GM12801 (cell line): Measurements from ENCODE around the gene MYO5B.

ENCODE experiments used
- CTCF ChIP-seq: IDR thresholded peaks from one replicate; pipeline ENCODE4 v1.5.1; 2011; ENCODE audit warnings: control low read depth; ENCODE audit not compliant: insufficient read length; ENCODE audit errors: extremely low read depth

MYO5B gene

GRCh38 chr18:49988733-49989132 lies 206.2 kb downstream of the MYO5B start:
- no peak for TF ChIP-seq CTCF

GRCh38 chr18:49988101-49988500 lies 206.8 kb downstream of the MYO5B start:
- no peak for TF ChIP-seq CTCF

DNA sequence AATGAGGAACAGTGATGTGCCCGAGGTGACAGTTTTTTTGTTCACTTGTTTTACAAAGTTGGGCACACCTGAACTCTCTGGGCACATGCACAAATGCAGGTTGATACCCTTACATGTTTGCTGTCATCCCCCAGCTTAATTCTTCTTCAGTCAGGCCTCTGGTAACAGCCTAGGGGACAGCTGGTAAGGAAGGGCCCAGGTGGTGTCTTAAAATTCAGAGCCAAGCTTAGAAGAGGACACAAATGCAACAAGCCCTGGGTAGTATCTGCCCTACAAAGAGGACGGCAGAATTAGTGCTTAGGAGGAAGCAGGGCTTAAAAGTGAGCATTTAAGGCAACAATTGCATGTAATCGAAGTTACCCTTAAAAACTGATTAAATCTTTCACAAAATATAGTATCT lies 209.7 kb downstream of the MYO5B start:
- TF ChIP-seq CTCF, result no peak

DNA sequence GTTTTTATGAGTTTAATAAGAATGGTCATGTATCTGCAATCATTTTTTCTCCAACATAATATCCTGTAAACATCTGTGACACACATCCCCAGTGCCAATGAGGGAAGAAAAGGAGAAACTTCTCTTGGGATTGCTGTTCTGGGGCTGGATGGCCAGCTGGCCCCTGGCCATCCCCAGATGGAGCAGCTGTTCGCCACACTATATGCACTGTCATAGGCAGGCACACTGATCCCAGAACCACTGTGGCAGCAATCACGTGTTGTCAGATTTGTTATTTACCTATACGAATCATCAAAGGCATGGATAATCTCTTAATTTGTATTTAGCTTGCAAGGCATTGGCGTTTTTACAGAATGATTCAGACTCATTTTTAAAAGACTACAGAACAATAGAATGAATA lies 214.1 kb downstream of the MYO5B start:
- TF ChIP-seq CTCF, result no peak

- no peak for TF ChIP-seq CTCF
These were observed 218.0 kb downstream of the MYO5B start for GRCh38 chr18:49976795-49977560.

DNA sequence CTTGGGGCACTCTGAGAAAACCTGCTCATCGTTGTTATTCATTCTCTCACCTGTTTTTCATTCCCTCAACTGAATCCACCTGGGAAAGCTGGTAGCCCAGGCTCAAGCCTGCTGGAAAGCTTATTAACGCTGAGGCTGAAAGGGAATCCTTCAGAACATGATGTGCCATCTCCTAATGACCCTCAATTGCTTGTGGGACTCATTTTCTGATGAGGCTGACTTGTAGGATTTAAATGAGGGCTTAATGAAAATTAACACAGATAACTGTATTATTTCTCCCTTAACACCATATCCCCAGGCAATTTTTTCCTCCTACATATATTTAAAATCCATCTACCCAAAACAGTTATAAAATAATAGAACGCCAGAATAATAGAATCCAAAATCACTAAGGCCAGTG lies 218.9 kb downstream of the MYO5B start:
- TF ChIP-seq CTCF, result no peak

GRCh38 chr18:49974079-49974478 lies 220.9 kb downstream of the MYO5B start:
- TF ChIP-seq CTCF, result no peak
